Measurements from ENCODE around the gene SIAE. TPM values are rescaled to one million over a fixed set of nuclear protein-coding genes. Genes with fewer than 3 reads are reported as not detected.

Gene SIAE
- total and polyA plus RNA-seq, 2 of the 4 experiments (the other 2 are of a cell fraction), result 4.7 to 12.0 TPM

GRCh38 chr11:124595302-124595701 is 78.2 kb downstream of the SIAE start:
- POLR2A ChIA-PET (ENCODE audit: unreplicated experiment), result no interaction called here
- H2BK120ac ChIP-seq (ENCODE audit: low read depth, low read length), result no peak overlapping the region
- no peak overlapping the region for H2BK5ac ChIP-seq (ENCODE audit: low read depth, low read length, poor library complexity, severe bottlenecking)
- H4K5ac ChIP-seq (ENCODE audit: low read depth, low read length), result no peak overlapping the region
- no peak overlapping the region for H2AFZ ChIP-seq (replicated peaks; ENCODE audit: low read length, poor library complexity)
- no peak overlapping the region for H3K4me3 ChIP-seq (ENCODE audit: insufficient read depth, low read depth, low read length)
- dilution Hi-C loops (cut with HindIII; ENCODE audit: low sequenced_read_pairs, unreplicated experiment) (no loop called here), intact Hi-C loops (cut with micrococcal nuclease) (no loop called here), in situ Hi-C loops (cut with MboI; ENCODE audit: low sequenced_read_pairs) (loop anchor here (25.0 kb wide), 1 partner anchor 533 kb away; no protein-coding TSS in a partner anchor)
- no peak overlapping the region for H3K23ac ChIP-seq (ENCODE audit: low read depth, low read length)
- no CpG with 5 or more reads among the region's 3 CpGs for WGBS, 2 experiments (ENCODE audit: extremely low coverage in 2 of 2, insufficient read length in 1 of 2)
- DNase-seq (no peak), ATAC-seq (ENCODE audit: low read depth) (no peak)
- H3K56ac ChIP-seq (ENCODE audit: extremely low read depth, insufficient read depth, low read length), result no peak overlapping the region
- no peak overlapping the region for H2AK5ac ChIP-seq (ENCODE audit: low read depth, low read length)
- H3K4me2 ChIP-seq (ENCODE audit: low read depth, low read length), result no peak overlapping the region
- H4K91ac ChIP-seq (ENCODE audit: insufficient read depth, low read depth, low read length), result no peak overlapping the region
- H4K20me1 ChIP-seq (ENCODE audit: insufficient read depth, low read length), result no peaks in the 10 kb centered on the region
- no peak overlapping the region for H2BK15ac ChIP-seq (ENCODE audit: low read depth, low read length)
- H3K18ac ChIP-seq (ENCODE audit: low read depth, low read length), result no peak overlapping the region
- H3K27me3 ChIP-seq (ENCODE audit: control insufficient read depth, insufficient read depth, low read length), result peaks cover 6% of the 10 kb centered on the region; the same call in 1 of the 2 replicates
- no peak overlapping the region for H3K27ac ChIP-seq (ENCODE audit: insufficient read depth, low read length)
- no peak overlapping the region for H3K14ac ChIP-seq (replicated peaks; ENCODE audit: low read depth, low read length)
- no peak overlapping the region for H4K8ac ChIP-seq (ENCODE audit: low read depth in 2 of 2, low read length in 2 of 2)
- no peak overlapping the region for H3K9ac ChIP-seq (ENCODE audit: low read depth, low read length)
- no peaks in the 10 kb centered on the region for H3K36me3 ChIP-seq (ENCODE audit: control insufficient read depth, insufficient read depth, low read length)
- BruUV-seq (replicated peaks), result no TSS peak
- CTCF ChIA-PET, result interaction anchor here (1.4 kb wide), 1 partner anchor 10 kb away, joined by 3 read pairs; no protein-coding TSS in a partner anchor
- no peaks in the 10 kb centered on the region for H3K4me1 ChIP-seq (ENCODE audit: control insufficient read depth, insufficient read depth, low read length)
- TF ChIP-seq CEBPB (IDR thresholded peaks at IDR 0.05; ENCODE audit: low read depth, low read length) (no peak), CTCF (conservative IDR thresholded peaks at IDR 0.05; ENCODE audit: low read depth, low read length) (no peak), FOS (IDR thresholded peaks at IDR 0.05; ENCODE audit: low read depth, low read length) (no peak), MAZ (IDR thresholded peaks at IDR 0.05; ENCODE audit: borderline replicate concordance, low read depth, low read length) (no peak), CHD1 (IDR thresholded peaks at IDR 0.05; ENCODE audit: low read depth, low read length) (no peak), MXI1 (IDR thresholded peaks at IDR 0.05; ENCODE audit: borderline replicate concordance, low read depth, low read length) (no peak), ELK1 (IDR thresholded peaks at IDR 0.05; ENCODE audit: borderline replicate concordance, low read depth, low read length) (no peak), SMC3 (IDR thresholded peaks at IDR 0.05; ENCODE audit: low read depth, low read length) (no peak)
- H3K9me3 ChIP-seq (ENCODE audit: control insufficient read depth, insufficient read depth, low read length), result no peaks in the 10 kb centered on the region
- no peak overlapping the region for H2AK9ac ChIP-seq (replicated peaks; ENCODE audit: low read depth, low read length, poor library complexity)
- H3K9me1 ChIP-seq (ENCODE audit: insufficient read depth, low read length), result no peaks in the 10 kb centered on the region
- no peak overlapping the region for H2BK20ac ChIP-seq (ENCODE audit: low read depth, low read length)
- H3K4ac ChIP-seq (ENCODE audit: low read depth, low read length), result no peak overlapping the region
- H3K79me1 ChIP-seq (ENCODE audit: low read depth in 1 of 2, low read length in 2 of 2), result no peaks in the 10 kb centered on the region
